Mesendoderm (in vitro differentiated cells): ENCODE data around the gene SLC5A6.

ENCODE experiments used
- DNase-seq: peaks from one replicate; pipeline ENCODE4 v3.0.0; 2013
- H2AK5ac ChIP-seq: 2 replicates; pipeline ENCODE4 v1.6.1; 2013; ENCODE audit warnings: low read length, inconsistent platforms
- H2BK120ac ChIP-seq: 2 replicates; pipeline ENCODE4 v1.6.1; 2013; ENCODE audit warnings: low read depth, mild to moderate bottlenecking, low read length, moderate library complexity, mixed read lengths
- H2BK15ac ChIP-seq: replicated peaks from 2 replicates; pipeline ENCODE4 v1.6.1; 2013; ENCODE audit warnings: low read depth, mild to moderate bottlenecking, moderate library complexity
- H2BK5ac ChIP-seq: 2 replicates; pipeline ENCODE4 v1.6.1; 2013; ENCODE audit warnings: low read length, inconsistent platforms
- H3K18ac ChIP-seq: 2 replicates; pipeline ENCODE4 v1.6.1; 2013; ENCODE audit warnings: mild to moderate bottlenecking, low read length, mixed read lengths
- H3K23ac ChIP-seq: one replicate; pipeline ENCODE4 v1.6.1; 2013; ENCODE audit warnings: low read length
- H3K27ac ChIP-seq: 2 replicates; pipeline ENCODE4 v1.5.1; 2013; ENCODE audit warnings: low read depth, mild to moderate bottlenecking, inconsistent platforms, low read length, moderate library complexity
- H3K27me3 ChIP-seq: 2 replicates; pipeline ENCODE4 v1.6.1; 2013; ENCODE audit warnings: low read length, control low read depth, mild to moderate bottlenecking, inconsistent platforms; ENCODE audit not compliant: insufficient read depth, poor library complexity
- H3K36me3 ChIP-seq: 2 replicates; pipeline ENCODE4 v1.6.1; 2013; ENCODE audit warnings: low read length, inconsistent platforms; ENCODE audit not compliant: control insufficient read depth, insufficient read depth
- H3K4ac ChIP-seq: one replicate; pipeline ENCODE4 v1.6.1; 2013; ENCODE audit warnings: low read depth, mild to moderate bottlenecking, low read length, moderate library complexity
- H3K4me1 ChIP-seq: 2 replicates; pipeline ENCODE4 v1.6.1; 2013; ENCODE audit warnings: low read depth, low read length, inconsistent platforms; ENCODE audit not compliant: control insufficient read depth
- H3K4me2 ChIP-seq: 2 replicates; pipeline ENCODE4 v1.6.1; 2013; ENCODE audit warnings: low read length
- H3K4me3 ChIP-seq: 2 replicates; pipeline ENCODE4 v1.5.1; 2013; ENCODE audit warnings: mild to moderate bottlenecking, low read length
- H3K56ac ChIP-seq: one replicate; pipeline ENCODE4 v1.6.1; 2013; ENCODE audit warnings: low read length
- H3K79me1 ChIP-seq: 2 replicates; pipeline ENCODE4 v1.6.1; 2013; ENCODE audit warnings: low read length, inconsistent platforms
- H3K79me2 ChIP-seq: 2 replicates; pipeline ENCODE4 v1.6.1; 2013; ENCODE audit warnings: mild to moderate bottlenecking, low read length; ENCODE audit not compliant: control insufficient read depth, insufficient read depth
- H3K9ac ChIP-seq: 2 replicates; pipeline ENCODE4 v1.6.1; 2013; ENCODE audit warnings: low read length, inconsistent platforms
- H4K5ac ChIP-seq: one replicate; pipeline ENCODE4 v1.6.1; 2013; ENCODE audit warnings: low read length
- H4K8ac ChIP-seq: one replicate; pipeline ENCODE4 v1.6.1; 2013; ENCODE audit warnings: low read depth, mild to moderate bottlenecking, control low read depth, low read length, moderate library complexity
- WGBS: extraction: QIAGEN DNeasy Blood & Tissue Kit; methylation state at CpG from one replicate; pipeline ENCODE4 v1.1.7; 2013; ENCODE audit warnings: low lambda C conversion rate, missing lambda C conversion rate; ENCODE audit not compliant: insufficient coverage; ENCODE audit errors: extremely low coverage; 5-methylcytosine and 5-hydroxymethylcytosine counted together

SLC5A6 gene

DNA sequence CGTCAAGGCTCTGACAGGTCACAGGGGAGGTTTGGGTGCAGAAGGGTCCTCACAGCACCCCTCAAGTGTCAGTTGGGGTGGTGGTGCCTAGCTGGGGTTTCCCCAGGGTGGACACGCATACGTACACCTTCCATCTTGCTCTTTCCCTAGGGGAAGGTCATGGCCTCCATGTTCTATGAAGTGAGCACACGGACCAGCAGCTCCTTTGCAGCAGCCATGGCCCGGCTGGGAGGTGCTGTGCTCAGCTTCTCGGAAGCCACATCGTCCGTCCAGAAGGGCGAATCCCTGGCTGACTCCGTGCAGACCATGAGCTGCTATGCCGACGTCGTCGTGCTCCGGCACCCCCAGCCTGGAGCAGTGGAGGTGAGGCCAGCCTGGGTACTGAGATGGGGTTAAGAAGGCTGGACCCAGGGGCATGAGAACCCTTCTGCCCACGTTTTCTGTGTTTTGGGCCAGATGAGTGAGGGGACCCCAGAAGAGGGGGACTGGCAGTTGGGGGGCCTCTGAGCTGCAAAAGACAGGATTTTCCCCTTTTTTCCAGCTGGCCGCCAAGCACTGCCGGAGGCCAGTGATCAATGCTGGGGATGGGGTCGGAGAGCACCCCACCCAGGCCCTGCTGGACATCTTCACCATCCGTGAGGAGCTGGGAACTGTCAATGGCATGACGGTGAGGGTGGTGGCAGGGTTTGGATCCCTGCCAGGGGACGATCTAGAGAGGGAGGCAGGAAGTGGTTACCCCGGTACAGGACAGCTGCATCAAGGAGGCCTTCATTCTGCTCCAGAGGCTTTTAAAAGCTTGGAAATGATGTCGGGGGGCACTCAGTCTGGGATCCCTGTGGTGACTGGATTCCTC lies 29.9 kb upstream of the SLC5A6 start:
- H3K4me1 ChIP-seq = no peaks in the 10 kb centered on the region
- H3K79me1 ChIP-seq = no peaks in the 10 kb centered on the region
- no peak overlapping the region for H4K5ac ChIP-seq
- no peak overlapping the region for H2BK5ac ChIP-seq
- H3K27ac ChIP-seq = no peak overlapping the region
- H3K36me3 ChIP-seq = peaks cover 42% of the 10 kb centered on the region
- H2AK5ac ChIP-seq = no peak overlapping the region
- H3K56ac ChIP-seq = no peak overlapping the region
- H2BK15ac ChIP-seq = no peak overlapping the region
- H3K79me2 ChIP-seq = no peaks in the 10 kb centered on the region
- no peak overlapping the region for H3K9ac ChIP-seq
- DNase-seq = no peak
- no peaks in the 10 kb centered on the region for H3K27me3 ChIP-seq
- H3K4ac ChIP-seq = no peak overlapping the region
- no peak overlapping the region for H3K18ac ChIP-seq
- H3K23ac ChIP-seq = no peak overlapping the region
- no peak overlapping the region for H3K4me3 ChIP-seq
- WGBS = no CpG with 5 or more reads among the region's 24 CpGs
- no peak overlapping the region for H3K4me2 ChIP-seq
- H2BK120ac ChIP-seq = no peak overlapping the region
- H4K8ac ChIP-seq = no peak overlapping the region

DNA sequence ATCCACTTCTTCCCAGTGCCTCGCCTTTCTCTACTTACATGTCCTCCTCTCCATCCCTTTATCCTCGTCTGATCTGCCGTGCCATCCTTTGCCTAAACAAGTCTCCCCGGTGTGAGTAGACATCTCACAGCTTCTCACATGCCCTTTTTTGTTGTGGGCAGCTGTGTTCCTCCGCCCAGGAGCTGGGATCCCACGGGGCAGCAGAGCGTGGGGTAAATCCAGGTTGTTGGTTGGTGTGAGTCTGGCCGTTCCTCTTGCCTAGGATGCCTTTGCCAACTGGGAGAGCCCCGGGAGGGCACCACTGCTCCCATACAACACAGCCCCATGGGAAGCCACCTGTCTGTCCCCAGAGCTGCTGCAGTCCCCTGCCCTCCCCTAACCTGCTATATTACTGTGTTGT lies 28.3 kb upstream of the SLC5A6 start:
- Histone ChIP-seq H3K9ac (no peak overlapping the region), H3K36me3 (peaks cover 50% of the 10 kb centered on the region), H3K79me1 (no peaks in the 10 kb centered on the region), H3K23ac (no peak overlapping the region), H3K27ac (no peak overlapping the region), H3K79me2 (no peaks in the 10 kb centered on the region), H3K56ac (no peak overlapping the region), H3K4me1 (no peaks in the 10 kb centered on the region), H2BK15ac (no peak overlapping the region), H3K4me3 (no peak overlapping the region), H3K4me2 (no peak overlapping the region), H3K27me3 (no peaks in the 10 kb centered on the region), H4K5ac (no peak overlapping the region), H4K8ac (no peak overlapping the region), H2BK120ac (no peak overlapping the region), H2BK5ac (no peak overlapping the region), H2AK5ac (no peak overlapping the region), H3K18ac (no peak overlapping the region), H3K4ac (no peak overlapping the region)
- no peak for DNase-seq
- WGBS = no CpG with 5 or more reads among the region's 9 CpGs

DNA sequence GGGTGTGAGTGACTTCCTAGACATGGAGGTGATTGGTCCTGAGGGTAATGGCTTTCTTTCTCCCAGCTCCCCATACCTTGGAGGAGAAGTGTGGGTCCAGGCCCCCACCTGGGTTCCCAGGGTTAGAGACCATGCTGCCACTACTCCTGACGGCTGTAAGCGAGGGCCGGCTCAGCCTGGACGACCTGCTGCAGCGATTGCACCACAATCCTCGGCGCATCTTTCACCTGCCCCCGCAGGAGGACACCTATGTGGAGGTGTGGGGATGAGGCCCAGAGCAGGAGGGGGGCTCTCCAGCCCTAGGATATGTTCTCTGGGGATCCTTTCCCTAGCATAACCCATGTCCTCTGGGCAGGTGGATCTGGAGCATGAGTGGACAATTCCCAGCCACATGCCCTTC lies 26.9 kb upstream of the SLC5A6 start:
- no peak overlapping the region for H4K8ac ChIP-seq
- H3K4ac ChIP-seq = no peak overlapping the region
- H3K27me3 ChIP-seq = no peaks in the 10 kb centered on the region
- peaks cover 56% of the 10 kb centered on the region for H3K36me3 ChIP-seq
- H3K27ac ChIP-seq = no peak overlapping the region
- H3K18ac ChIP-seq = no peak overlapping the region
- H2BK5ac ChIP-seq = no peak overlapping the region
- H3K4me1 ChIP-seq = no peaks in the 10 kb centered on the region
- H2BK15ac ChIP-seq = no peak overlapping the region
- no peak overlapping the region for H3K56ac ChIP-seq
- H3K4me2 ChIP-seq = no peak overlapping the region
- no peak overlapping the region for H3K23ac ChIP-seq
- no peak overlapping the region for H3K9ac ChIP-seq
- no peak for DNase-seq
- H3K4me3 ChIP-seq = no peak overlapping the region
- H3K79me1 ChIP-seq = no peaks in the 10 kb centered on the region
- H3K79me2 ChIP-seq = no peaks in the 10 kb centered on the region
- WGBS = no CpG with 5 or more reads among the region's 8 CpGs
- H2BK120ac ChIP-seq = no peak overlapping the region
- no peak overlapping the region for H4K5ac ChIP-seq
- H2AK5ac ChIP-seq = no peak overlapping the region

DNA sequence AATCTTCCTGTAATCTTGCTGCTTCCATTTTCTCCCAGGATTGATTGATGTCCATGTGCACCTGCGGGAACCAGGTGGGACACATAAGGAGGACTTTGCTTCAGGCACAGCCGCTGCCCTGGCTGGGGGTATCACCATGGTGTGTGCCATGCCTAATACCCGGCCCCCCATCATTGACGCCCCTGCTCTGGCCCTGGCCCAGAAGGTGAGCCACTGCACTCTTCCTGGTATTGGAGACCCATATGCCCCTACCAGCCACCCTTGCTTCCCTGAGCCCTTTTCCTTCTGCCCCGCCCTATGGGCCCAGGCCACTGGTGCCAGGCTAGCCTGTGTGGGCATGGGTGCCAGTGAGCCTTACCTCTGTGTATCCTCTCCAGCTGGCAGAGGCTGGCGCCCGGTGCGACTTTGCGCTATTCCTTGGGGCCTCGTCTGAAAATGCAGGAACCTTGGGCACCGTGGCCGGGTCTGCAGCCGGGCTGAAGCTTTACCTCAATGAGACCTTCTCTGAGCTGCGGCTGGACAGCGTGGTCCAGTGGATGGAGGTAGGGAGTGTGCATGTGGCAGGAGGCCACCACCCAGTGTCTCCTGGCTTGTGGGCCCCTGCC lies 25.4 kb upstream of the SLC5A6 start:
- no peak overlapping the region for H3K4me2 ChIP-seq
- H2BK15ac ChIP-seq = no peak overlapping the region
- no peaks in the 10 kb centered on the region for H3K4me1 ChIP-seq
- H3K27me3 ChIP-seq = no peaks in the 10 kb centered on the region
- H2BK120ac ChIP-seq = no peak overlapping the region
- no CpG with 5 or more reads among the region's 15 CpGs for WGBS
- no peak overlapping the region for H3K4me3 ChIP-seq
- no peak overlapping the region for H4K8ac ChIP-seq
- H2BK5ac ChIP-seq = no peak overlapping the region
- no peaks in the 10 kb centered on the region for H3K79me1 ChIP-seq
- no peak overlapping the region for H2AK5ac ChIP-seq
- H3K27ac ChIP-seq = no peak overlapping the region
- no peak for DNase-seq
- no peak overlapping the region for H3K23ac ChIP-seq
- no peaks in the 10 kb centered on the region for H3K79me2 ChIP-seq
- peaks cover 57% of the 10 kb centered on the region for H3K36me3 ChIP-seq
- H3K9ac ChIP-seq = no peak overlapping the region
- no peak overlapping the region for H3K18ac ChIP-seq
- H4K5ac ChIP-seq = no peak overlapping the region
- H3K4ac ChIP-seq = no peak overlapping the region
- H3K56ac ChIP-seq = no peak overlapping the region

DNA sequence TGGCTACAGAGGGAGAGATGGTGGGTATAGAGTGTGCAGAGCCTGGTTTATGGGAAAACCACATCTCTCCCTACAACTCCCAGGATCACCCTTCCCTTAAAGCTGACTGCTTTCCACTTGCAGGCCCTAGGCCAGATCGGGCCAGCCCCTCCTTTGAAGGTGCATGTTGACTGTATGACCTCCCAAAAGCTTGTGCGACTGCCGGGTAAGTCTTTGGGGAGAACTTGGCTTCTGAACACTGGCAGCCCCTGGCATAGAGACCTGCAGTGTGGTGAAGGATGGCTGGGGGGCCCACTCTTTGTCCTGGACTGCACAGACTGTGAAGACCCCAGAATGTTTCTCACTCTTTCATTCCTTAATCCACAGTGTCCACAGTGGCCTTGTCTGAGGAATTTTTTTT lies 24.6 kb upstream of the SLC5A6 start:
- no peak overlapping the region for H3K27ac ChIP-seq
- H3K18ac ChIP-seq = no peak overlapping the region
- H3K79me2 ChIP-seq = no peaks in the 10 kb centered on the region
- no peak overlapping the region for H3K4me2 ChIP-seq
- no peaks in the 10 kb centered on the region for H3K79me1 ChIP-seq
- H2BK5ac ChIP-seq = no peak overlapping the region
- WGBS = no CpG with 5 or more reads among the region's 3 CpGs
- H2BK120ac ChIP-seq = no peak overlapping the region
- DNase-seq = no peak
- H4K8ac ChIP-seq = no peak overlapping the region
- peaks cover 62% of the 10 kb centered on the region for H3K36me3 ChIP-seq
- H3K56ac ChIP-seq = no peak overlapping the region
- no peak overlapping the region for H2BK15ac ChIP-seq
- H4K5ac ChIP-seq = no peak overlapping the region
- H3K27me3 ChIP-seq = no peaks in the 10 kb centered on the region
- H3K4ac ChIP-seq = no peak overlapping the region
- H3K23ac ChIP-seq = no peak overlapping the region
- no peaks in the 10 kb centered on the region for H3K4me1 ChIP-seq
- H2AK5ac ChIP-seq = no peak overlapping the region
- H3K4me3 ChIP-seq = no peak overlapping the region
- no peak overlapping the region for H3K9ac ChIP-seq
